PC-9 (cell line): ENCODE results near the gene CLUH. TPM values are rescaled to one million over a fixed set of nuclear protein-coding genes. Genes with fewer than 3 reads are reported as not detected.

Experiments used
- BruUV-seq: library from RNA; stranded (reverse); fragments of 400-500 nt; replicated peaks from 2 replicates; lab custom pipeline; 2021; lab: Mats Ljungman, UMichigan
- CTCF ChIA-PET: fragments of 300-600 bp; sonication (Branson Sonifier 250); formaldehyde crosslinking; loops from one replicate; lab custom pipeline; 2022; ENCODE audit warnings: antibody characterized with exemption; lab: Charles Lee
- POLR2A ChIA-PET: fragments of 300-600 bp; sonication (Branson Sonifier 250); formaldehyde crosslinking; loops from one replicate; lab custom pipeline; 2022; ENCODE audit warnings: antibody characterized with exemption; ENCODE audit not compliant: unreplicated experiment; lab: Charles Lee
- DNase-seq, 2 experiments: peaks; one replicate each; pipeline versions ENCODE4 v3.0.0 to v3.0.0-alpha.2; 2015 to 2022; ENCODE audit warnings: mixed read lengths in 1 of 2
- H2AFZ ChIP-seq: fragments of 200-600 bp; sonication (generic); 2 replicates; pipeline ENCODE4 v1.8.1; 2017; ENCODE audit warnings: antibody characterized with exemption
- H3F3A ChIP-seq: fragments of 200-600 bp; sonication (generic); 2 replicates; pipeline ENCODE4 v1.8.1; 2017; ENCODE audit warnings: antibody characterized with exemption, mild to moderate bottlenecking, low read depth; ENCODE audit not compliant: insufficient read depth
- H3K27ac ChIP-seq: fragments of 200-600 bp; sonication (generic); 2 replicates; pipeline ENCODE4 v1.6.1; 2016; ENCODE audit warnings: mixed run types
- H3K27me3 ChIP-seq: fragments of 200-600 bp; sonication (generic); 2 replicates; pipeline ENCODE4 v1.6.1; 2016; ENCODE audit warnings: low read depth, mixed run types; ENCODE audit not compliant: insufficient read depth
- H3K36me3 ChIP-seq: fragments of 200-600 bp; sonication (generic); 2 replicates; pipeline ENCODE4 v1.6.1; 2016; ENCODE audit warnings: low read depth, mixed run types
- H3K4me1 ChIP-seq: fragments of 200-600 bp; sonication (generic); replicated peaks from 2 replicates; pipeline ENCODE4 v1.6.1; 2016; ENCODE audit warnings: mixed run types; ENCODE audit not compliant: insufficient read depth
- H3K4me2 ChIP-seq: fragments of 200-600 bp; sonication (generic); 2 replicates; pipeline ENCODE4 v1.6.1; 2017; ENCODE audit warnings: mixed run types
- H3K4me3 ChIP-seq: fragments of 200-600 bp; sonication (generic); 2 replicates; pipeline ENCODE4 v1.6.1; 2016; ENCODE audit warnings: mixed run types
- H3K79me2 ChIP-seq: fragments of 200-600 bp; sonication (generic); 2 replicates; pipeline ENCODE4 v1.6.1; 2017; ENCODE audit warnings: low read depth, mixed run types
- H3K9me2 ChIP-seq: fragments of 200-600 bp; sonication (generic); 2 replicates; pipeline ENCODE4 v1.8.1; 2017; ENCODE audit warnings: mild to moderate bottlenecking; ENCODE audit not compliant: insufficient read depth
- H3K9me3 ChIP-seq: fragments of 200-600 bp; sonication (generic); 2 replicates; pipeline ENCODE4 v1.8.1; 2016; ENCODE audit warnings: low read depth; ENCODE audit not compliant: insufficient read depth
- H4K20me1 ChIP-seq: fragments of 200-600 bp; sonication (generic); 2 replicates; pipeline ENCODE4 v1.8.1; 2017; ENCODE audit not compliant: insufficient read depth
- EZH2 ChIP-seq: fragments of 200-600 bp; sonication (generic); IDR thresholded peaks from 2 replicates; pipeline ENCODE4 v1.8.0; 2017; ENCODE audit warnings: antibody characterized with exemption, low read depth
- intact Hi-C: fragments of 100-400 bp; cut with micrococcal nuclease; formaldehyde crosslinking; loops from one replicate; pipeline ENCODE4 v1.10.0; 2022; ENCODE audit not compliant: unreplicated experiment
- total RNA-seq: library from RNA; stranded (reverse); gene quantifications from 2 replicates; pipeline ENCODE4 v1.2.3, GENCODE V29; 2021
- TF ChIP-seq, protein P1 (sequence below): fragments of 200-600 bp; sonication (generic); conservative IDR thresholded peaks from 2 replicates; pipeline ENCODE4 v1.6.1; 2017; ENCODE audit warnings: mixed run types, antibody characterized with exemption, mild to moderate bottlenecking, moderate library complexity

The CLUH gene
- total RNA-seq, 1 experiment from 2014 or later, result 142 TPM

DNA sequence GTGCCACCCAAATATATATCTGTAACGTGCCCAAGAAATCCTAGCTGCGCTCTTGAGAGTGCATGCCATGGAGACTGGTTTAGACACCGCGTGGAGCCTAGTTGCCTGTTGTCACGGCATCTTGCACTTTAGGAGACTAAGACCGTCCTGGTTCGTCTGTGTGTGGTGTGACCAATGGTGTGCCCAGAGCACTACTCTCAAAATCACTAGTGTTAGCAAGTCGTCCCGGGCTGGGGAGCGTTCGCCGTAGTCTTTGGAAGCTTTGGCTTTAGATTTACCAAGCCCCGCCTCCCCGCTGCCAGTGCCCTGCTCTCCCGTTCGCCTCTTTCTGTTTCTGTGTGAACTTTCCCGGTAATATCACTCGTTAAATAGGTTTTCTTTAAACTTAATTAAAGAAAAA is 27.0 kb downstream of the CLUH start:
- H4K20me1 ChIP-seq, result peaks cover 32% of the 10 kb centered on the region
- intact Hi-C loops, result no loop called here
- no peak overlapping the region for H3K4me3 ChIP-seq
- no peak overlapping the region for H3K27ac ChIP-seq
- H3K4me2 ChIP-seq, result no peak overlapping the region
- peaks cover 72% of the 10 kb centered on the region for H3F3A ChIP-seq
- TF ChIP-seq EZH2, result no peak
- TF ChIP-seq, protein P1, sequence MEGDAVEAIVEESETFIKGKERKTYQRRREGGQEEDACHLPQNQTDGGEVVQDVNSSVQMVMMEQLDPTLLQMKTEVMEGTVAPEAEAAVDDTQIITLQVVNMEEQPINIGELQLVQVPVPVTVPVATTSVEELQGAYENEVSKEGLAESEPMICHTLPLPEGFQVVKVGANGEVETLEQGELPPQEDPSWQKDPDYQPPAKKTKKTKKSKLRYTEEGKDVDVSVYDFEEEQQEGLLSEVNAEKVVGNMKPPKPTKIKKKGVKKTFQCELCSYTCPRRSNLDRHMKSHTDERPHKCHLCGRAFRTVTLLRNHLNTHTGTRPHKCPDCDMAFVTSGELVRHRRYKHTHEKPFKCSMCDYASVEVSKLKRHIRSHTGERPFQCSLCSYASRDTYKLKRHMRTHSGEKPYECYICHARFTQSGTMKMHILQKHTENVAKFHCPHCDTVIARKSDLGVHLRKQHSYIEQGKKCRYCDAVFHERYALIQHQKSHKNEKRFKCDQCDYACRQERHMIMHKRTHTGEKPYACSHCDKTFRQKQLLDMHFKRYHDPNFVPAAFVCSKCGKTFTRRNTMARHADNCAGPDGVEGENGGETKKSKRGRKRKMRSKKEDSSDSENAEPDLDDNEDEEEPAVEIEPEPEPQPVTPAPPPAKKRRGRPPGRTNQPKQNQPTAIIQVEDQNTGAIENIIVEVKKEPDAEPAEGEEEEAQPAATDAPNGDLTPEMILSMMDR, result no peak
- H3K4me1 ChIP-seq, result no peaks in the 10 kb centered on the region
- CTCF ChIA-PET, result no interaction called here
- H3K27me3 ChIP-seq, result no peaks in the 10 kb centered on the region
- peaks cover 34% of the 10 kb centered on the region for H3K36me3 ChIP-seq
- no peaks in the 10 kb centered on the region for H3K9me2 ChIP-seq
- POLR2A ChIA-PET, result no interaction called here
- no peaks in the 10 kb centered on the region for H3K79me2 ChIP-seq
- BruUV-seq, result no TSS peak
- no peak for DNase-seq
- no peak overlapping the region for H2AFZ ChIP-seq
- H3K9me3 ChIP-seq, result no peaks in the 10 kb centered on the region

DNA sequence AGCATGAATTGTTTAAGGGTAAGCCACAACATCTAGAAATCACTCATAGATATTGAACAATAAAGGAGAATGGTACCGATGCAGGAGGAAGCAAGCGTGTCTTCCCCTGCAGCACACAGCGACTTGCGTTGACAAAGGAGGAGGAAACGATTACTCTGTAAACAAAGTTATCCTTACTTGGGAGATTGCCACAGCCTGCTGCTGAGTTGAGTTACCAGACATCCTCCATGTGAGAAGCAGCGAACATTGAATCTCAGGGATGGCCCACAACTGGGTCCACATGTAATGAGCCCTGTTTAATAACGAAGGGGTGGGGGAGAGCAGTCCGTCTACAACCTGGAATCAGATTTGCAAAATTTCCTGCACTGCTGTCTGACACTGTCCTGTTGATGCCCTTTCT is 27.7 kb downstream of the CLUH start:
- H4K20me1 ChIP-seq, result peaks cover 26% of the 10 kb centered on the region
- H3K9me2 ChIP-seq, result no peaks in the 10 kb centered on the region
- ChIA-PET POLR2A (no interaction called here), CTCF (no interaction called here)
- no peak overlapping the region for H3K4me3 ChIP-seq
- no peak for DNase-seq
- H3F3A ChIP-seq, result peaks cover 66% of the 10 kb centered on the region
- no peak overlapping the region for H2AFZ ChIP-seq
- H3K27ac ChIP-seq, result no peak overlapping the region
- no peaks in the 10 kb centered on the region for H3K27me3 ChIP-seq
- no peaks in the 10 kb centered on the region for H3K4me1 ChIP-seq
- TF ChIP-seq, protein P1, result no peak
- no peak for TF ChIP-seq EZH2
- BruUV-seq, result no TSS peak
- no peak overlapping the region for H3K4me2 ChIP-seq
- H3K36me3 ChIP-seq, result peaks cover 35% of the 10 kb centered on the region
- no peaks in the 10 kb centered on the region for H3K9me3 ChIP-seq
- H3K79me2 ChIP-seq, result no peaks in the 10 kb centered on the region
- intact Hi-C loops, result no loop called here

DNA sequence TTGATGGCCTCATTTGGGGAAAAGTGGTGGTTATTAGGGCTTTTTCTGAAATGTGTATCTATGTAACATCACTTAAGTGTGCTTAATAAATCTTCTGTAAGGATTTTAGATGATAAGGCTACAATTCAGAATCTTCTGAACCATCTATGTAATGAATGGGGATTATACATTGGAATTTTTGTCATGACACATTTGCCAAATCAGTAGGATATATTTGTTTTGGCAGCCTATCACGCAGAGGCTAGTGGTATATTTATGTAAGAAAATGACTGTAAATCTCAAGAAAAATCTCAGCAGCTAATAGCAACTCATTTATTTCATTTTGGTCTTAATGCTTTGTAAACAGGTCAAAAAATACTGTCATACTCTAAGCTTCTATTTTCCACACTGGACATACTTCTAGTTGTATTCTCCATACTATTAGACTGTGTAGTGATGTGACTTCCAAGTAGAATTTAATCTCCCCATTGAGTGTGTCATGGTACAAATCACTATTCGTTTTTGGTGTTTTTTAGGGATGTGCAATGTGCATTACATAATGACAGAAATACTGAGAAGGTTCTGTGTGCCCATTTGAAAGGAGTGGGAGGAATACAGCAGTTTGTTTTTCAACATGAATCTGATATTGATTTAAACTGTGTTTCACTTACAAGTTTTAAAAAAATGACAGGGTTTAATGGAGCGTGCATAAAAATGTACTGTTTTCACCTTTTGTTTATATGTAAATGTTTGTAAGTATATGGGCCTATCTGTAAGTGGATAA is 29.2 kb downstream of the CLUH start:
- peaks cover 51% of the 10 kb centered on the region; the same call in 1 of the 2 replicates for H3F3A ChIP-seq
- H3K36me3 ChIP-seq, result peaks cover 36% of the 10 kb centered on the region
- no peak overlapping the region for H2AFZ ChIP-seq
- no peak overlapping the region for H3K4me2 ChIP-seq
- no peaks in the 10 kb centered on the region for H3K9me2 ChIP-seq
- H3K27me3 ChIP-seq, result no peaks in the 10 kb centered on the region
- BruUV-seq, result no TSS peak
- TF ChIP-seq, protein P1, result no peak
- TF ChIP-seq EZH2, result no peak
- ChIA-PET POLR2A (interaction anchor here (0.7 kb wide), 1 partner anchor 385 kb away, joined by 3 read pairs; no protein-coding TSS in a partner anchor), CTCF (no interaction called here)
- H3K4me1 ChIP-seq, result no peaks in the 10 kb centered on the region
- intact Hi-C loops, result no loop called here
- no peaks in the 10 kb centered on the region for H3K9me3 ChIP-seq
- H3K79me2 ChIP-seq, result no peaks in the 10 kb centered on the region
- no peak for DNase-seq
- H3K27ac ChIP-seq, result no peak overlapping the region
- H3K4me3 ChIP-seq, result no peak overlapping the region
- peaks cover 24% of the 10 kb centered on the region for H4K20me1 ChIP-seq
